Astrocyte of the hippocampus (primary cell): ENCODE measurements around the gene WDR5.

ENCODE experiments used
- DNase-seq: peaks from one replicate; pipeline ENCODE4 v3.0.0; 2011; ENCODE audit warnings: low read depth, low spot score

The WDR5 gene

GRCh38 chr9:134173127-134174072, 37.5 kb downstream of the WDR5 start:
- DNase-seq = no peak

- DNase-seq = no peak
These were observed 38.2 kb downstream of the WDR5 start for GRCh38 chr9:134174073-134174449.

- DNase-seq = no peak
These were observed 38.8 kb downstream of the WDR5 start for GRCh38 chr9:134174526-134175290.

- DNase-seq = no peak
These were observed 39.5 kb downstream of the WDR5 start for GRCh38 chr9:134175291-134175807.

- no peak for DNase-seq
These were observed 40.1 kb downstream of the WDR5 start for GRCh38 chr9:134175808-134176598.

- DNase-seq = no peak
These were observed 40.7 kb downstream of the WDR5 start for GRCh38 chr9:134176599-134176968.

GRCh38 chr9:134177186-134177585, 41.3 kb downstream of the WDR5 start:
- no peak for DNase-seq

GRCh38 chr9:134177624-134178393, 41.9 kb downstream of the WDR5 start:
- no peak for DNase-seq

GRCh38 chr9:134178394-134178767, 42.5 kb downstream of the WDR5 start:
- DNase-seq = no peak

GRCh38 chr9:134178768-134179551, 43.1 kb downstream of the WDR5 start:
- DNase-seq = peak; percentile 34

GRCh38 chr9:134179595-134179917, 43.7 kb downstream of the WDR5 start:
- no peak for DNase-seq

- no peak for DNase-seq
These were observed 44.3 kb downstream of the WDR5 start for GRCh38 chr9:134179918-134180785.

- DNase-seq = no peak
These were observed 45.1 kb downstream of the WDR5 start for GRCh38 chr9:134180786-134181647.

GRCh38 chr9:134181648-134182034, 45.8 kb downstream of the WDR5 start:
- DNase-seq = no peak

GRCh38 chr9:134182554-134183085, 46.7 kb downstream of the WDR5 start:
- no peak for DNase-seq

- DNase-seq = no peak
These were observed 49.7 kb downstream of the WDR5 start for GRCh38 chr9:134185536-134186011.

GRCh38 chr9:134186471-134187109, 50.7 kb downstream of the WDR5 start:
- DNase-seq = no peak
